ENCODE measurements around the gene IGFBP5.

Gene IGFBP5

DNA sequence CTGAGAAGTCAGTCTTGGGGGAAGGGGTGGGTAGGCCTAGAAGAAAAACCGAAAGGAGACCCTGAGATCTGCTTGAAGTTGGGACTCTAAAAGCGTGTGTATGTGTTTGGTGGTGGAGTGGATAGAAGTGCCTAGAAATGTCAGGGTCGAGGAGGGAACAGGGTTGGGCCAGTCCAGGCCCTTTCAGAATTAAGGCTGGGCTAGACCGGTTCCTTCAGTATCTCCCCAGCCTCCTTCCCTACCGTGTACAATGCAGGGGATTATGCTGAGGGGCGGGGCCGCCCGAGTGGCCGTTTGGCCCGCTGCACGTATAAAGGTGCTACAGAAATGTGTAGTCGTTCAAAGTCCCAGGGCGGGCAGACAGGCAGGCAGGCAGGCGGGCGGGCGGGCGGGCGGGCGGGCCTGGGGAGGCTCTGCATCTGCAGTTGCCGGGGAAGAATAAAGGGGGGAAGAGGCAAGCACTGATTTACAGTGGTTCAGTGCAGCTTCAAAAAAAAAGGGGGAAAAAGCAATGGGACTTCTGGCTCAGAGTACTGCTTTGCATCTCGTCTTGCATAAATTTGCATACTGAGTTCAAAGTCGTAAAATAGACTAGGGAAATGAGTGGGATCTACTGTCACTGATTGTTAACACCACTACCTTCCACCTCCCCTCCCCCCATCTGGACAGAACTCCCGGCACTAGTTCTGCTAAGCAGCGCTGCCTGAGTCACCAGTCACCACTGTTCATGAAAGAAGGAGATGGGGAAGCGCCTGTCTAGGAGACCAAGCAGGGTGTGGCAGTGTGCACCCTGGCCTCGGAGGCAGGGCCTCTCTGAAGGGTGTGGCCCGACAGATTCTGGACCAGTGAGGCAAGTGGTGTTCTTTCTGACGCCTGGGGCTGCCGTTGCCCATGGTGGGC, 58.5 kb downstream of the IGFBP5 start:
- DNase-seq, result peak; percentile 70

DNA sequence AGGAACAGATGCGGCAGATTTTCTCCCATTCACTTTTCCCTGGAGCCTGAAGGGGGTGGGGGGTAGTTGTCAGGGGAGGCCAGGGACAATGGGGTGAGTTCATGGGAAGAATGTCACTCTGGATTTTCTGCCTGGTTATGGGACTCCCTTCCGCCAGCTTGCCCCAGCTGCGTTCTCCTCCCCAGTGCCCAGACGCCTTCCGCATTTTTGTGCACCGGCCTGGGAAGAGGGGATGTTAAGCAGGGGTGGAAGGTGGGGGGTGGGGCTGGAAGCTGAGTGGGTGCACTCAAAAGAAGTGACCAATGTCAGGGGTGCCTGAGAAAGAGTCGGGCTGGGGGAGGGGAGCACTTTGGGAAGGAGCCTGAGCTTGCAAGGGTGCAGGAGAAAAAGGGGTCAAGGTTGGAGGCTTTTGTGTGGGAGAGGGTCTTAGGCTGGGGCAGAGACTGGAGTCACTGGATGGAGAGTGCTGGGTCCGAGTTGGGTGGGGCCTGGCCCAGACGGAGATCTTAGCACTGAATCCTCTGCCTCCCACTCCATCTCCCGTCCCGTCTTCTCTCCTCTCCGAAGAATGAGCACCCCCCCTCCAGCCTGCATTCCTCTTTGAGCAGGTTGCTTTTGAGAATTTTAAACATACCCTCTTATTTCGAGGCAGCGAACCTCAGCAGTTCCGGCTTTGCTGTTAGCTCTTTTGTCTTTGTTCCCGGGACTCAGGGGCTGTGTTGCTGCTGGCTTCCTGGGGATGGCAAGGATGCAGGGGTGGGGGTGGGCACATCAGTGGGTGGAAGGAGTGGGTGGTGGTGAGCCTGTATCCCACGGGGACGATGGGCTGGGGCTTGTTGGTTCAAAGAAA, 59.4 kb downstream of the IGFBP5 start:
- DNase-seq, result peak; percentile 72

DNA sequence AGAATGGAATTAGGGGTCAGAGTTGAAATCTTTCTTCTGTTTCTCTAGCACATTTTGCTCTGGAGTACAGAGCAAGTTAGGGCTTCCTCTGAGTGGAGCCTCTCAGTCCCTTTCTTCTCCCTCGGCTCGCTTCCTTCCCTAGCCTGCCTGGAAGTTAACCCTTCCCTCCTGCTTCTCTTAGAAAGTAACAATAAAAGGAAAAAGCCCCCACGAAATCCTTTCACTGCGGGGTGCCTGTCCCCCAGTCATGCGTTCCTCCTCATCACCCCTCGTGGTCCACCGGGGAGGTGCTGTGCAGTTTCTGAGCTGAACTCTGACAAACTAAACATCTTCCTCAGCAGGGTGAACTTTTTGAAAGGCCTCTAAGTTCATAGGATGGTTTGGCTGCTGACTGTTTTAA, 60.2 kb downstream of the IGFBP5 start:
- peak; percentile 52 for DNase-seq

DNA sequence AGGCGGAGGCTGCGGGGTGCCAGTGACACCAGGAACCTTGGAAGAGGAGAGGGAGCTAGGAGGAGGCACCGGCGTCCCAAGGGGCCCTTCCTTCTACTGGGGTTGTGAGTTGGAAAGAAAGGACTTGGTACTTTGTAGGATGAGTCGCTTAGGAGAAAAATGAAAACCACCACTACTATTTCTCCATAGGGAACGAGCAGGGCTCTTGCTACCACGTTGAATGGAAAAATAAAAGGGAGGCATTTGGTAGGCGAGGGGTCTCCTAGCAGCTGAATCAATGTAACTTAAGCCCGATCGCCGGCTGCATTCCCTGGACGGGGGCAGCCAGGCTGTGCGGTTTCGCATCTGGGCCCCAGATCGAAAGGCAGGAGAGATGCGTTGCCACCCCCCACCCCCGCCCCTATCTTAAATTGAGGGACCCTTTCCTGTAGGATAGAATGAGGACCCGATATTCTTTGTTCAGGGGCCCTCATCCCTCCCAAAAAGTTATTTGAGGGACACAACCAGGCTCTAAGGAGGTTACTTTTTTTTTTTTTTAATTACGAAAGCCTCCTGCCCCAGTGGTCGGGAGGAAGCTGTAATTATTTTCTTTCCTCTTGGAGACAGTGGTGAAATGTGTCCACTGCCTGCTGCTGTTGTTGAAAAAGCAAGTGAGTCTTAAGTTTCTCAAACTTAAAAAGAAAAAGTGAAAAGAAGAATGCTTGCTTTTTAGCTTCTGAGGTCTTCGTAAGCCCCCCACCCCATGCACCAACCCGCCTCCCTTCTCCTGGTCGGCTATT, 60.8 kb downstream of the IGFBP5 start:
- DNase-seq, result no peak

DNA sequence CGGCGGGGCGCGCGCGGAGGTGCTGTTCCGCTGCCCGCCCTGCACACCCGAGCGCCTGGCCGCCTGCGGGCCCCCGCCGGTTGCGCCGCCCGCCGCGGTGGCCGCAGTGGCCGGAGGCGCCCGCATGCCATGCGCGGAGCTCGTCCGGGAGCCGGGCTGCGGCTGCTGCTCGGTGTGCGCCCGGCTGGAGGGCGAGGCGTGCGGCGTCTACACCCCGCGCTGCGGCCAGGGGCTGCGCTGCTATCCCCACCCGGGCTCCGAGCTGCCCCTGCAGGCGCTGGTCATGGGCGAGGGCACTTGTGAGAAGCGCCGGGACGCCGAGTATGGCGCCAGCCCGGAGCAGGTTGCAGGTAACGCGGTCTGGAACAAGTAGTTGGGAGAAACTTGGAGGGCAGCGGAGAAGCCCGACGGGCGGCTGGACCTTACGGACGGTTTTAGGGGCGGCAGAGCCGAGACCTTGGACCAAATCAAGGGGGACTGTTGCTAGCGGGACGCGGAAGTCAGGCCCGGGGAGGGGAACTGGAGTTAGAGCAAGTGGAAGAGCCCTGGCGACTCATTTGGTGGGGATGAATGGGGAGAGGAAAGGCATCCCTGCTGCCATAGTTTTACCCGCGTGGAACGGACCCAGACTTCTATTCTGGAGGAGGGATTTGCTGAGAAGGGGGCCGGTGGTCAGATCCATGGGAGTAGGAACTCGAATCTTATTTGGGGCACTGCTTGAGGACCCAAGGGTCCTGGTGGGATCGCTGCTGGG, 61.6 kb downstream of the IGFBP5 start:
- DNase-seq, result peak; percentile 77

DNA sequence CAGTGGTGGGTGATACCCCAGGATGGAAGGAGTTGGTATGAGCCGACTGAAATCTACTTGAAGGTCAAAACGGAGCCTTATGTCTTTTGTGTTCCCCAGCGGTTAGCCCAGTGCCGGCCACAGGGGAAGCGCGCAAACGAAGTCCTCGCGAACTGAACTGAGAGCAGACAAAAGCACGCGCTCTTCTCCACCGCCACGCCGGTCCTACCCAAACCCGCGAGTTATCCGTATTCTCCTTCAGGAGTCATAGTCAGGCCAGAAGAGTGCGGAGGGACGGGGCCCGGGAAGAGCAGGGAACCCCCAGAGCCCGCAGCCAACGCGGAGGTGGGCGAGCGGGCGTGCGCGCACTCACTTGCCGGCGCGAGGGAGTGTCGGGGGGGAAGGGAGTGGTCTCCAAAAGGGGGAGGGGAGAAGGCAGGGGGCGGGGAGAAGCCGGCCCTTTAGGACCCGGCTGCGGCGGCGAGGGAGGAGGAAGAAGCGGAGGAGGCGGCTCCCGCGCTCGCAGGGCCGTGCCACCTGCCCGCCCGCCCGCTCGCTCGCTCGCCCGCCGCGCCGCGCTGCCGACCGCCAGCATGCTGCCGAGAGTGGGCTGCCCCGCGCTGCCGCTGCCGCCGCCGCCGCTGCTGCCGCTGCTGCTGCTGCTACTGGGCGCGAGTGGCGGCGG, 62.3 kb downstream of the IGFBP5 start, which contains the start of gene IGFBP2:
IGFBP2 (plus strand) TSS at position 469 of the 664 bp plus-strand sequence; CDS start at position 573, 104 bp downstream.
- DNase-seq, result peak; percentile 91

DNA sequence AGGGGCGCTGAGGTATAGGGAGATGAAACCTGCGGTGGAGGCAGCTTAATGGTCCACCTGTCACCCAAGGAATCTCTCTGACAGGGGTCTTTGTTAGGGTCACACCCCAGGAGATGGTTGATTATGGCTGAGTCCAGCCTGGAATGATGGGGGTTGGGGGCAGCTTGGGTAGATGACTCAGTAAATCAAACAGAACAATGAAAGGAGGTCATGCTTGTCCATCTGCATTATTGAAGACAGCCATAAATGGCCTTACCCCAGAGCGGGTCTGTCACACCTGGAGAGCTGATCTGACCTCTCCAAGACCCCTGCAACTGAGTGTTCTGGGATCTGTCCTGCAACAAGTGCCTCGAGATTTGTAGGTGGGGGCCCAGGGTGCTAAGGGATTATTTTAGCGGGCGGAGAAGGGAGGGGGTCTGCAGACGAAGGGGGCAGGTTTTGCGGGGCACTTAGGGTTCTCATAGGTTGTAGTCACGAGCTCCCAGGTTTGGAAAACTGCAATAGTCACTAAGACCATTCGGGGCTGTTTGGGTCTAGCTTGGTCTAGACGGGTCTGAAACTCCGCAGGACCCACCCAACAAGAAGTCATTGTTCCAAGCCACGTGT, 62.9 kb downstream of the IGFBP5 start:
- peak; percentile 70 for DNase-seq

DNA sequence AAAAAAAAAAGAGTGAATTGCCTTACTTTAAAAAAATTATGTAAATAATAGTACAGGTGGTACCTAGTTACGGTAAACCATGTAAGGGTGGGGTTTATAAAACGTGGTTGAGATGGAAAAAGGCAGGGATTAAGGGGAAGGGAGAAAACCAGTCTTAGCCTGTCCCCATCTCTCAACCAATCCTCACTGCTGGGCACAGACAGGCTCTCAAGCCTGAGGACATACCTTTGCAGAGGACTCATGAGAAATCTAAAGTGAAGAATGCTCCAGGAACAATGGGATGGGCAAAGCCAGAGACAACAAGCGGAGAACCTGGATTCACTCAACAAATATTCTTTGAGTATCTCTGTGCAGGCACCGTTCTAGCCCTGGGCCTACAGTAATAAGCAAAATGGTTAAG, 65.6 kb downstream of the IGFBP5 start:
- no peak for DNase-seq

DNA sequence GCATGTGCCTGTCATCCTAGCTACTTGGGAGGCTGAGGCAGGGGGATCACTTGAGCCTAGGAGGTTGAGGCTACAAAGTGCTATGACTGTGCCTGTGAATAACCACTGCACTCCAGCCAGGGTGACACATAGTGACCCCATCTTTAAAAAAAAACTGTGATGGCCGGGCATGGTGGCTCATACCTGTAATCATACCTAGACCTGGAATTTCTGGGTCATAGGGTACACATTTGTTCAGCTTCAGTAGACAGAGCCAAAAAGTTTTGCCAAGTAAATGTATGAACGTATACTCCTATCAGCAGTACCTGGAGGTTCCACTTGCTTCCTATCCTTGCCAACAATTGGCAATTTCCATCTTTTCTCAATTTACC, 68.5 kb downstream of the IGFBP5 start:
- DNase-seq, result no peak

DNA sequence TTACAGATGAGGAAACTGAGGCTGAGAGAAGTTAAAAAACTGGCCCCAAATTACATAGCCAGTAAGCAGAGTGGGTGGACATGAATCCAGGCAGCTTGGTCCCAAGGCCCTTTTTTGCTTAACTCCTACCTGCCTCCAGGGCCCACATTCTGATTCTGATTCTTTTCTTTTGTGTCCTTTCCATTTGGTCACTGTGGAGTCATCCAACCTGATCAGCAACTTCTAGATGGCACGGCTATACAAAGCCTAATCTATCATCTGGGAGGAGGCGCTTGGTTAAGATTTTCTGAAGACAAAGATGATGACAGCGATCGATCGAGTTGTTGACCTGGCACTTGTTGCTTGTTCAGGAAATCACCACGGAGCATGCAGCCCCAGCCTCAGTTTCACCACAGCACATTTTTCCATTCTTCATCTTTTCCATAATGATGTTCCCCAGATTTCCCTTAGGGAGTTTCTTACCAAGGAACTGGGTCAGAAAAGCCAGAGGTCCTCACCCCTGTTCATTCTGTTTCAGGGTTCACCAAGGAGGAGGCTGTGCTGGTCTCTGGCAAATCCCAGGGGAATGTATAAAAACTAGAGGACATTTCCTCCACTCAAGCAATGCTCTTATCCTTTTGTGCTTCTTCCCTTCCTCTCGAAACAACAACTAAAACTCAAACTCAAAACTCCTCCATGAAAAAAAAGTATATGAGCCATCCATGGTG, 69.0 kb downstream of the IGFBP5 start:
- DNase-seq, result no peak

DNA sequence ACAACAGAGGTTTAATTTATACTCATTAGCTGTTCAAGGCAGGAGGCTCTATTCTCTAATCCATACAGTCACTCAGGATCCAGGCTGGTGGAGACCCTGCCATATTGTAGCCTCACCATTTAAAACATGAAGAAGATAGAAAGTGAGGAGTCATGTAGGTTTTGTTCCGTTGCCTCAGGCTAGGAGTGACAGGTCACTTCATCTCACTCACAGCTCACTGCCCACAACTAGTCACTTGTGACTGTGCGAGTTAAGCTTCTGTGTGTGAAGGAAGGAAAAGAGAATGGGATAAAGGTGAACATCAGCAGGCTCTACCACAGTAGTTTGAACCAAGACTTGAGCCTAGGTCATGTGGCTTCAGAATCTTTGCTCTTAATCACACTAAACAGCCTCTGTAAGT, 71.1 kb downstream of the IGFBP5 start:
- DNase-seq, result no peak

DNA sequence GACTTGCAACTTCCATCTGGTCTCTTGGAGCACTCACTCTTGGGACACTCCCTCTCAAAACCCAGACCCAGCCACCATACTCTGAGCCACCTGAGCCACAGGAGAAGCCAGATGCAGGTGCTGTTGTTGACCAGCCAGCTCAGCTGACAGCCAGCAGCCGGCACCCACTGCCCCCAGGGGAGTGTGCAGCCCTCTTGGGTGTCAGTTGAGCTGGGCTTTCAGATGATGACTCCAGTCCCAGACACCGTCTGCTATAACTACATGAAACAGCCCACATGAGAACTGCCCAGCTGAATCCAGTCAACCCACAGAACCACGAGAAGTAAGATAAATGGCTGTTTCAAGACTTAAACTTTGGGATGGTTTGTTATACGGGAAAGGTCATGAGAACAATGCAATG, 72.8 kb downstream of the IGFBP5 start:
- no peak for DNase-seq
